HL-60 (cell line): ENCODE measurements around the gene PDK1.

Experiments used
- CTCF ChIP-seq: IDR thresholded peaks from one replicate; pipeline ENCODE4 v1.5.1; 2011; ENCODE audit warnings: low read length, control low read depth, inconsistent platforms; ENCODE audit not compliant: insufficient read depth
- POLR2AphosphoS5 ChIP-seq: IDR thresholded peaks from 2 replicates; pipeline ENCODE4 v1.6.1; 2012; ENCODE audit warnings: low read depth
- TF ChIP-seq, protein P1 (sequence below): IDR thresholded peaks from 2 replicates; pipeline ENCODE4 v1.6.1; 2012; ENCODE audit warnings: low read depth; ENCODE audit not compliant: insufficient replicate concordance

DNA sequence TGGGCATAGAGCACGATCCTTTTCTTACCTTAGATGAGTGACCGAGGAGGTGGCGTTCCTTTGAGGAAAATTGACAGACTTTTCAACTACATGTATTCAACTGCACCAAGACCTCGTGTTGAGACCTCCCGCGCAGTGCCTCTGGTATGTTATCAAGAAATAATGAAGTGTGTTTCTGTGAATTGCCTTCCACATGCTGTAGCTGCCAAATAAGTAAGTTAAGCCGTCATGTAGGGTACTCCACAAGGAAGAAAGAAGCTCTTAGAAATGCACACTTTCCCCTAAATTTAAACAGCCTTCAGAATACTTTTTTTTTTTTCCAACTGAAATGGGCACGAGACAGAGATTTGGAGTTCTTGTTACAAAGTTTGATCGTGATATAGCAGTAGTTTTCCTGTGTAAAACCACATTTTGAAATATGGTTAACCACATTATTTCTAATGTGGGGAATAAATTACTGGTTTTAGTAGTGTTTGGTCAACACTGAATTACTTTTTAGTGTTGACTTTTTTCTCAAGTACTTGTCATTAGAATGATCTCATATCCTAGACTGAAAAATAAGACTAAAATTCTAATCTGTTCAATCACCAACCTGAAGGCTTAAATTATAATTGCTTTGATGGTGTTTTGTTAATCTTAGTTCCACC, 30.5 kb downstream of the PDK1 start:
- TF ChIP-seq CTCF (no peak), POLR2AphosphoS5 (no peak)
- TF ChIP-seq, protein P1, sequence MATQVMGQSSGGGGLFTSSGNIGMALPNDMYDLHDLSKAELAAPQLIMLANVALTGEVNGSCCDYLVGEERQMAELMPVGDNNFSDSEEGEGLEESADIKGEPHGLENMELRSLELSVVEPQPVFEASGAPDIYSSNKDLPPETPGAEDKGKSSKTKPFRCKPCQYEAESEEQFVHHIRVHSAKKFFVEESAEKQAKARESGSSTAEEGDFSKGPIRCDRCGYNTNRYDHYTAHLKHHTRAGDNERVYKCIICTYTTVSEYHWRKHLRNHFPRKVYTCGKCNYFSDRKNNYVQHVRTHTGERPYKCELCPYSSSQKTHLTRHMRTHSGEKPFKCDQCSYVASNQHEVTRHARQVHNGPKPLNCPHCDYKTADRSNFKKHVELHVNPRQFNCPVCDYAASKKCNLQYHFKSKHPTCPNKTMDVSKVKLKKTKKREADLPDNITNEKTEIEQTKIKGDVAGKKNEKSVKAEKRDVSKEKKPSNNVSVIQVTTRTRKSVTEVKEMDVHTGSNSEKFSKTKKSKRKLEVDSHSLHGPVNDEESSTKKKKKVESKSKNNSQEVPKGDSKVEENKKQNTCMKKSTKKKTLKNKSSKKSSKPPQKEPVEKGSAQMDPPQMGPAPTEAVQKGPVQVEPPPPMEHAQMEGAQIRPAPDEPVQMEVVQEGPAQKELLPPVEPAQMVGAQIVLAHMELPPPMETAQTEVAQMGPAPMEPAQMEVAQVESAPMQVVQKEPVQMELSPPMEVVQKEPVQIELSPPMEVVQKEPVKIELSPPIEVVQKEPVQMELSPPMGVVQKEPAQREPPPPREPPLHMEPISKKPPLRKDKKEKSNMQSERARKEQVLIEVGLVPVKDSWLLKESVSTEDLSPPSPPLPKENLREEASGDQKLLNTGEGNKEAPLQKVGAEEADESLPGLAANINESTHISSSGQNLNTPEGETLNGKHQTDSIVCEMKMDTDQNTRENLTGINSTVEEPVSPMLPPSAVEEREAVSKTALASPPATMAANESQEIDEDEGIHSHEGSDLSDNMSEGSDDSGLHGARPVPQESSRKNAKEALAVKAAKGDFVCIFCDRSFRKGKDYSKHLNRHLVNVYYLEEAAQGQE = no peak
